GM18505 (cell line): ENCODE measurements around the gene MYO7A.
"Not testable (repeated sequence)": the region's sequence is repeated elsewhere in the genome, so short reads cannot be mapped to it uniquely, and the experiment has no call there.

Source experiments
- ATAC-seq: cut with Tn5 transposase; IDR thresholded peaks from one replicate; pipeline ENCODE4 v1.9.1; 2021; ENCODE audit not compliant: unreplicated experiment
- POLR2A ChIP-seq: IDR thresholded peaks from 4 replicates; pipeline ENCODE4 v1.6.1; 2011; ENCODE audit warnings: borderline replicate concordance; ENCODE audit not compliant: insufficient read depth, insufficient read length; ENCODE audit errors: extremely low read depth

Gene MYO7A

GRCh38 chr11:77089004-77089545, 39.0 kb upstream of the MYO7A start:
- ATAC-seq, result no peak
- TF ChIP-seq POLR2A, result no peak

- TF ChIP-seq POLR2A, result no peak
- no peak for ATAC-seq
Observed at GRCh38 chr11:77090046-77090372, 38.0 kb upstream of the MYO7A start.

GRCh38 chr11:77090373-77091111, 37.5 kb upstream of the MYO7A start:
- no peak for TF ChIP-seq POLR2A
- ATAC-seq, result peak; percentile 11

GRCh38 chr11:77091146-77091940, 36.7 kb upstream of the MYO7A start:
- TF ChIP-seq POLR2A, result no peak
- ATAC-seq, result peak; percentile 86

- no peak for TF ChIP-seq POLR2A
- ATAC-seq, result no peak
Observed at GRCh38 chr11:77092382-77092781, 35.7 kb upstream of the MYO7A start.

- ATAC-seq, result no peak
- TF ChIP-seq POLR2A, result no peak
Observed at GRCh38 chr11:77093056-77093891, 34.8 kb upstream of the MYO7A start.

- no peak for TF ChIP-seq POLR2A
- no peak for ATAC-seq
Observed at GRCh38 chr11:77093987-77094840, 33.8 kb upstream of the MYO7A start.

- no peak for ATAC-seq
- TF ChIP-seq POLR2A, result no peak
Observed at GRCh38 chr11:77094841-77095365, 33.1 kb upstream of the MYO7A start.

- TF ChIP-seq POLR2A, result no peak
- no peak for ATAC-seq
Observed at GRCh38 chr11:77095551-77096490, 32.2 kb upstream of the MYO7A start.

GRCh38 chr11:77096591-77097019, 31.4 kb upstream of the MYO7A start:
- no peak for TF ChIP-seq POLR2A
- no peak for ATAC-seq

GRCh38 chr11:77097180-77097579, 30.9 kb upstream of the MYO7A start:
- ATAC-seq, result not testable (repeated sequence)
